Measurements from ENCODE around the gene AJAP1.

The AJAP1 gene

GRCh38 chr1:4820543-4820942 is 166.1 kb downstream of the AJAP1 start:
- no peak for DNase-seq (ENCODE audit: low read depth in 2 of 2)

GRCh38 chr1:4825800-4826450 is 171.5 kb downstream of the AJAP1 start:
- no peak for DNase-seq (ENCODE audit: low read depth in 2 of 2)

GRCh38 chr1:4830707-4831106 is 176.3 kb downstream of the AJAP1 start:
- no peak for DNase-seq (ENCODE audit: low read depth in 2 of 2)

GRCh38 chr1:4836574-4836973 is 182.2 kb downstream of the AJAP1 start:
- no peak for DNase-seq (ENCODE audit: low read depth in 2 of 2)

- no peak for DNase-seq (ENCODE audit: low read depth in 2 of 2)
Observed at GRCh38 chr1:4837031-4837600, 182.7 kb downstream of the AJAP1 start.

- no peak for DNase-seq (ENCODE audit: low read depth in 2 of 2)
Observed at GRCh38 chr1:4837752-4838151, 183.3 kb downstream of the AJAP1 start.

- no peak for DNase-seq (ENCODE audit: low read depth in 2 of 2)
Observed at GRCh38 chr1:4838231-4838630, 183.8 kb downstream of the AJAP1 start.
